AG09319 (cell line): ENCODE data around the gene UBE2E2.

Experiments
- DNase-seq: peaks from one replicate; pipeline ENCODE4 v3.0.0-alpha.2; 2010; ENCODE audit warnings: low read depth; ENCODE audit errors: extremely low read depth
- CTCF ChIP-seq: IDR thresholded peaks from 2 replicates; pipeline ENCODE4 v1.5.1; 2011; ENCODE audit warnings: low read depth, mild to moderate bottlenecking, inconsistent platforms, low read length, moderate library complexity

UBE2E2 gene

DNA sequence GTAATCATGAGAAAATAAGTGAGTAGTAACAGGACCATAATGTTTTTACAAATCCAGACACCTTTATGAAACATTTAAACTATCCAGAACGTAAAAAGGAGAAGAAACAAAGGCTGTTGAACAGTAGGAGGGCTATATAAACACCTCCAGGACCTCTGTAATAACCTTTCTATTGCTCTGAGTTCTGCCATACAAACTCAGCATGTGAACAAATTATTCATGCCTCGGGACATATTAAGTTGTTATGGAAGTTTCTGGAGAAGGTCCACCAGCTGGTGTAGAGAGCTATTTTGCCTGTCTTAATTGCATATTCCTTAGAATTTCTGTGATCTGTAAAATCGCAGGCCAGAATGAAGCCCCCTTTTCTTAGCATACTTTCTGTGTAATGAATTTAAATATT lies 256.3 kb downstream of the UBE2E2 start:
- DNase-seq = no peak
- no peak for TF ChIP-seq CTCF

DNA sequence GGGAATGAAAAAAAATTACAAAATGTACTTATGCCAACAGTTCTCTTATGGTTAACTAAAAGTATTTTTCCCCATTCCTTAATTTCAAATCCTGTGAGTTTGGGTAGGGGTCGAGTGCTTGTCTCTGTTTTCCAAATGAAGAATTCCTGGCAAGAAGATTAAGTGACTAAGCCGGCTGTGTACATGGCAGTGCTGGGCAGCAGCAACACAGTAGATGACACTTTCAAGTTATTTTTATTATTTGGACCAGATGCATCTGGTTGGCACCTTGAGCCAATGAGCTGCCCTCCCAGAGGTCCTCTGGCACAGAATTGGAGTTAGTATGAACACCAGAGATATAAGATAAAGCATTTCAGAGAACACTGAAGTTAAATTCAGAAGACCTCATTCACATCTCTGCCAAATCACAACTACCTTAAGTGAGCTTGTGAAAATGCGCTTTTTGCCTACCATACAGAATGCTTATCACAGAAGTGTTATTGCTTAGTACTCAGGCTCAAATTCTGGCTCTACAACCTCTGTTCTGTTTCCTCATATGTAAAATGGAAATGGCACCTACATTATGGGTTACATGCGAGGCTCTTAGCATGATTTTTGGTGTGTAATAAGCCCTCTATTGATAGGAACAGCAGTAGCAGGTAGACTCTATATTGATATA lies 256.9 kb downstream of the UBE2E2 start:
- no peak for DNase-seq
- TF ChIP-seq CTCF = no peak

GRCh38 chr3:23461069-23461468 lies 257.9 kb downstream of the UBE2E2 start:
- no peak for TF ChIP-seq CTCF
- no peak for DNase-seq

DNA sequence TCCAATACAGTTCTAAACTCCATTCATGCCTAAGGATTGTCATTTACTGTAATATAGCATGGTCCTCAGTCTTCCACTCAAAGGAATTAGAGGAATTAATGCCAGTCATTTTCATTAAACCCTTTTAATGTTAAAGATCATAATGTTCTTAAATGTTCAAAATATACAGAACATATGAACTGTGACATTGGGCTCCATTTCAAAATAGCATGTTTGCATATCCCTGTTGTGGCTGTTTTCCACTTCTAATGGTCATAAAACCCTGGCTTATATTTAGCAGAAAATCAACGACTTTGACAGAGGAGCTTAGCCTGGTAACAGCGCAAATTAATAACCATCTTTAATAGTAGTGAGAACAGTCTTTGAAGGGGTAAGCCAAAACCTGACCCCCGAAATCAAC lies 260.7 kb downstream of the UBE2E2 start:
- no peak for DNase-seq
- TF ChIP-seq CTCF = no peak

DNA sequence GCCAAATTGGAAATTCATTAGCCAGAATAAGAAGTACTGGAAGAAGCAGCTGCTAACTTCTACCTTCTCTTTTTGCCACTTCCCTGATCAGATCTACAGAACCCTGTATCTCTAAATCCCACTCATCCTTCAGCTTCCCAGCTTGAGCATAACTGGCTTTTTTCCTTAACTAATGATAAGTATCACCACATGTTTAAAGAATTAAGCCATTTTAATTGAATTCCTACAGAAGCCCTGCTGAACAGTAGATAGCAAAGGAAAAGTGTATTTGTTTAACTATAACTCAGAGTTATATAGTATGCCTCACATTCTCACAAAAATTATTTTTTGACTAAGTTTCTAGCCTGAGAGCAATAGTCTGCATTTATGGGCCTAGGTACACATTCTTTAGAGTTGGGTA lies 262.4 kb downstream of the UBE2E2 start:
- TF ChIP-seq CTCF = no peak
- DNase-seq = no peak

DNA sequence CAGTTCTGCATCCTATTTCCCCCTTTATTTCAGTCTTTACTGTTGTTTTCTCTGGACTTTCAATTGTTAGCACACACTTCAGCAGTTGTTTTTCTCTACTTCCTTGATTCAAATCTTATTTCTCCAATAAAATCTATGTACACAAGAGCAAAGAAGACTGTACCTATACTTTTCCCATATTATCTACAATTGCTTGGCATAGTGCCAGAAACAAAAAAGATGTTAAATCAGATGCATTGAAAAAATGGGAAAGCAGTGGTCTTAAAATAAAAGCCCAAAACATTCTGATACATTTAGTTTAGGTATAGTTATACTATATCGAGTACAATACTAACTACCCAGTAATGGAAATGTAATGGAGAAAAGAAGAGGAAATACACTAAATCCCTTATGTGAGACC lies 265.1 kb downstream of the UBE2E2 start:
- no peak for DNase-seq
- TF ChIP-seq CTCF = no peak

DNA sequence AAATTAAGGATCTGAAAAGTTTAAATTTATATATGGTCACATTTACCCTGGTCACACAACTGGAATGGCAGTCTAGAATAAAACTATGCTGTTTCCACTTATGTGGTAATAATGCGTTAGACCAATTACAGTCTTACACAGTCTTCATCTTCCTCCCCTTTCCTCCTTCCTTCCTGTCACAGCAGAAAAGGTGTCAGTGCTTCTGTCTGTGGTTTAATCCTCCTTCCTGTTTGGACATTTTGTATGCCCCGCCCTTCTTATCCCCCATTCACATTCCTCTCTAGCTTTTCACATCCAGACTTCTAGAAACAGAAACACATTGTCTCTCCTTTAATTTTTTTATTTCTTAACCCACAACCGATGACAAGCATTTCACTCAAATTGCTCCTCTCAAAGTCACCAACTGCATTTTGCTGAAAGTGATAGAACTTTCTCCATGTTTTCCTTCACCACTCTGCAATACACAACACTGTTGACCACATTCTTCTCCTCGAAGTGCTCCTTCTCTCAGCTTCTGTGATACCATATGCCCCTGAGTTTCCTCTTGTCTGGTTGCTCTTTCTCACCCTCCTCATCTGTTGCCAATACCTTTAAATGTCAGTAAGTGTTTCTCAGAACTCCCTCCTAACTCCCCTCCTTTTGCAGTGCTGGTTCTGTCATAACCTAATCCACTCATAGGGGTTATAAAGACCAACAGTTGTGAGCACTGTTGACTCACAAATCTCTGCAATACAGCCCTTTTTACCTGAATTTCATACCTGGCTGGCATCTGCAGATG lies 271.6 kb downstream of the UBE2E2 start:
- no peak for TF ChIP-seq CTCF
- no peak for DNase-seq
